Activated CD8-positive, alpha-beta memory T cell treated with anti-CD3 and anti-CD28 coated beads, Interleukin-2, amount 50 U/mL, for 1 hour (primary cell): Measurements from ENCODE around the gene ARL17B.
"Not testable (repeated sequence)": the region's sequence is repeated elsewhere in the genome, so short reads cannot be mapped to it uniquely, and the experiment has no call there.

ENCODE experiments used
- DNase-seq: peaks from one replicate; pipeline ENCODE4 v3.0.0-alpha.2; 2020; ENCODE audit errors: extremely low read depth

The ARL17B gene

GRCh38 chr17:46361755-46362154, at the start of gene ARL17B:
Gene ARL17B (minus strand): TSS chr17:46361766. CDS start chr17:46358397, 3,369 bp downstream.
- DNase-seq = not testable (repeated sequence)

- not testable (repeated sequence) for DNase-seq
Observed at GRCh38 chr17:46409864-46410263, 48.3 kb upstream of the ARL17B start.

GRCh38 chr17:46407155-46407554, 45.6 kb upstream of the ARL17B start:
- not testable (repeated sequence) for DNase-seq

DNA sequence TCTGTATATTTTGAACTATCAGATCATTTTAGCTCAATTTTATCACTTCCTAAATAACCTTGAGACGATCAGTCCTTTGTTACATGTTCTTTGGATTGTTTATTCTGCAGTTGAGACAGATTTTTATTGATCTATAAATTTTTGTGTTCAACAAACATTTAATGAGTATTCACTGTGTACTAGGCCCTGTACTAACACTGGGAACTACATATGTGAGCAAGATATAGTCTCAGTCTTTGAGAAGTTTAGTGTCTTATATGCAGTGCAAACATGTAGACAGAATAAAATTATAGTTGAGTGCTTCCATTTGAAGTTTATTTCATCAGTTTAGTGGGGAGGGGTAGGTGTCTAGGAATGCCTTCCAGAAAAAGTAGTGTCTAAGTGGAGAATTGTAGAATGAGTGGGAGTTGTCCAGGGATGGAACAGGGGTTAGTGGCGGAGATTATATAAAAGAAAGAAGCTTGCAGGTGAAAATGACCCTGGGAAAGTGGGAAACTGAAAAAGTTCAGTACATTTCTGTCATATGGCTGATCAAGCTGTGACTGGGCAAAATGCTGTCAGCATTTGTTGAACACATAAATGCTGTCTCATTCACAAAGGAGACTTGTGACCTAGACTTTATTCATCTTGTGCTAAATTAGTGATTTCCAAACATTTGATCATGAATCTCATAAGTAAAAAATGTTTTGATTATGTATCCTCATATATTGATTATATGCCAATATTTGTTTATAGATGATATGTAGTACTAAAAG, 39.6 kb upstream of the ARL17B start:
- DNase-seq = not testable (repeated sequence)

- DNase-seq = not testable (repeated sequence)
Observed at GRCh38 chr17:46400543-46400942, 39.0 kb upstream of the ARL17B start.

DNA sequence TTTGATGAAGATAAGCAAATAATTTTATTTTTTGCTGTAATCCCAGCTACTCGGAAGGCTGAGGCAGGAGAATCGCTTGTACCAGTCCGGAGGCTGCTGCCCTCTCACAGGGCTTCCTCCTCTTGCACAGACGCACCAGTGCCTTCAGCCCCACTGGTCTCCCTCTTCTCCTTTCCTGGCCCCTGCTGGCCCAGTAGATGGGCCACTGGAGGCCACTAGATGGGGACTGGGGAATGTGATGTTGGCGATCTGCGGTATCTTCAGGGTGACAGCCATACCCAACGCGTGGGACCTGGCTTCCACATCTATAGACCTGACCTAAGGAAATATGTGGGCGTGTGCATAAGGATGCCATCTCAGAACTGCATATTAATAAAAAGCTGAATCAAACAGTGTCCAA, 38.4 kb upstream of the ARL17B start:
- DNase-seq = not testable (repeated sequence)

DNA sequence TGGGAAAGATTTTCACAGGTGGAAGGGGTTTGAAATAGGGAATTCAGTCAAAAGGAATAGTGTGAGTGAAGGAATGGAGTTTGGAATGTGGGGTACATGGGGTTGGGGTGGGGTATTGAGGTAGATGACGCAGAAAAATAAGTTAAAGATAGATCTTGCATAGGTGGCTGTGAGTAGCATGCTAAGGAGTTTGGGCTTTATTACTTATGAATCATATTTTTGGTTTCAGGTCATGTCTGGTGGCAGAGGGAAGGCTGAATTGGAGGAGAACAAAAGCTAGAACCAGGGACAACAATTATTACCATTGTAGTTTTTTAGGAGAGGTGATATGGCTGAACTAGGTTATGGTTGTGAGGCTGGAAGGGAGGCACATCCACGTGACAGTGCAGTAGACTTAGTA, 34.7 kb upstream of the ARL17B start:
- not testable (repeated sequence) for DNase-seq

GRCh38 chr17:46393702-46394101, 32.1 kb upstream of the ARL17B start:
- DNase-seq = not testable (repeated sequence)

DNA sequence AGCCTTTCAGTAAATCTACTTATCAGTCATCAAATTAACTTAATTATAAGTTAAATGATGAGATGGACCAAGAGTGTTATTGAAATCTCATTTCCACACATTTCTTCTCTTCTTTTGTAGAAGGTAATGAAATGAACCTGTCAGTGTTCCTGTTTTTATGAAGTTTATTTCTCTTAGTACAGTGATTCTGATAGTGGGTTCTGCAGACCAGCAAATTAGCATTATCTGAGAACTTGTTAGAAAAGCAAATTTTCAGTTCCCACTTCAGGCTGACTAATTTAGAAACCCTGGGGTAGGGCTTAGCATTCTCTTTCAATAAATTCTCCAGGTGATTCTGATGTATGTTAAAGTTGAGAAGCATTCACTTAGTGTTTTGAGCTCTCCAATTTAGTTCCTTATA, 23.9 kb upstream of the ARL17B start:
- DNase-seq = not testable (repeated sequence)

DNA sequence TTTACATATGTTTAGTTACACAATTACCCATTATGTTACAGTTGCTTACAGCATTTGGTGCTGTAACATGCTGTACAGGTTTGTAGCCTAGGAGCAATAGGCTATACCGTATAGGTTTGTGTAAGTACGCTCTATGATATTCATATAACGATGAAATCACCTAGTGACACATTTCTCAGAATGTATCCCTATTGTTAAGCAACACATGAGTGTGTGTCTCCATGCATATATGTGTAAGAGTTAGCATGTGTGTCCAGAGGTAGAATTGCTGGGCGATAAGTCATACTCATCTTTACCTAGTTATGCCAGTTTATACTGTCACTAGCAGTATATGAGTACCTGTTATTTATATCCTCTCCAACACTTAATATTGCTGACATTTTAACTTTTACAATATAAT, 21.6 kb upstream of the ARL17B start:
- DNase-seq = not testable (repeated sequence)

GRCh38 chr17:46373418-46373817, 11.9 kb upstream of the ARL17B start:
- DNase-seq = not testable (repeated sequence)

GRCh38 chr17:46372236-46373229, 11.0 kb upstream of the ARL17B start:
- not testable (repeated sequence) for DNase-seq

GRCh38 chr17:46367520-46367919, 6.0 kb upstream of the ARL17B start:
- not testable (repeated sequence) for DNase-seq

DNA sequence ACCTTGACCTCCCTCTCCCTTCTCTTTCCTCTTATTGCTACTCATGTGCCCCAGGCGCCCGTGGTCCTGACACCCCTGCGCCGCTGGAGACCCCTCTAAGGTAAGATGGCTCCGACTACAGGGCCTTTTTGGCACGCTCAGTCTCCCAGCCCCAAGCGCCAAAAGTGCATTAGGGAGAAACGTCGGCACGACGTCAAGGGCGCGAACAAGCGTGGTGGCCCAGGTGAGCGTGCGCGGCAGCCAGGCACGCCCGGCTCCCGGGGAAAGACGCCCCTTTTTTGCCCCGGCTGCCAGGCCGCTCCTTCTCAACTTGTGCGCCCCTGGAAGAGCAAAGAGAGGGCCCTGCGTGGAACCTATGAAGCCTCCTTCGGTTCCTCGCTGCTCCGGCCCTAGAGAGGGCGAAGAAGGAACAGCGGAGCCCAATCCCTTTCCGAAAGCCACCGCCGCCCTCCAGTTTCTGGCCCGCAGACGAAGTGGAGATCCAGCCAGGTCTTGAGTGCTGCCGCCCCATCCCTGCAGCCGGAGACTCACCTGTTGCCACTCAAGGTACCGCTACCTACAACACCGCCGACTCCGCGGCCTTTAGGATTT, 326 bp downstream of the ARL17B start:
- DNase-seq = not testable (repeated sequence)

DNA sequence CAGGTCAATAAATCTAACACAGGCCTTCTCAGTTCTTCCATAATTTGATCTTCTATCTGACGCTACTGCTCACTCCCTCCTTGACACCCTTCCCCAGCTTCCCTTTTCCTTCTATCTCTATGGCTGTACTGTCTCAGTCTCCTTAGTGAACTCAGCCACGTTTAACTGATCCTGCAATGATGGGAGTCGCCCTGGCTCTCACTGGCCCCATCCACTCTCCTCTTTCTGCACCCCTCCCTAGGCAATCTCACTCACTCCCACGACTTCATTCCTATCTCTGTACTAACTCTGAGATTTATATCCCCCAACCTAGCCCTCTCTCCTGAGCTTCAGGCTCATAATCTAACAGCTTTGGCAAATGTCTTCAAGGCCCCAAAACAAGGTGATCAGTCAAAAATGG, 7.7 kb downstream of the ARL17B start:
- DNase-seq = not testable (repeated sequence)

- not testable (repeated sequence) for DNase-seq
Observed at GRCh38 chr17:46349060-46349459, 12.5 kb downstream of the ARL17B start.

DNA sequence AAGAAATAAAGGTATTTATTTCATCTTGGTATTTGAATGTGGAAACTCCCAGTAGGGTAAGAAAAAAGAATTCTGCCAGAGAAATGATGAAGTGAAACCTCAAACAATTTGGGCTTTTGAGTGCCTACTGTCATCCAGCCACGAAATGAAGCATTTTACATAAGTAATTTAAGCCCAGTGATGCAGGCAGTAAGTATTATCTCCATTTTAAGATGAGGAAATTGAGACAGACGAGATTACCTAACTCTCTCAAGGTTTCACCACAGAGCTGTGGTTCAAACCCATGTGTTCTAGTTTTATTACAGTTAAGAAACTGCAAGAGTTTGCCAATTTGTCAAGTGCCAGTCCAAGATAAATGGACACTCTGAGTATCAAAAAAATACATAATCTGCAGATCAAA, 13.2 kb downstream of the ARL17B start:
- not testable (repeated sequence) for DNase-seq

DNA sequence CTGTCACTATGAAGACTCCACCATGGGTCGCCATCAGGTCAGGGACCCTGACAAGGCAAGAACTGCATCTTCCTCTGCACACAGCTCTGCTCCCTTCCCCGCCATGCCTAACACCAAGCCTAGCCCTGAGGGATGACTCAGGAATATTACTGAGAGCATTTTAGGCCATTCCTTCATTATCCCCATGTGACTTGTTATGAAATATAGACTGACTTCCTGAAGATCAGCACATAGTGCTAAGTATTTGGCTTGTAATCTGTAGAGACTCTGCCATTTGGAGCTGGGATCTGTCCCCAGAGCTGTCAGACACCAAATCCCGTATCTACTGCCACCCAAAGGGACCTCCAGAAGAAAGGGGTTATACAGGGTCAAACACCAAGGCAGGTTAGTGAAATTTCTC, 19.4 kb downstream of the ARL17B start:
- not testable (repeated sequence) for DNase-seq

- not testable (repeated sequence) for DNase-seq
Observed at GRCh38 chr17:46341220-46341619, 20.3 kb downstream of the ARL17B start.

GRCh38 chr17:46294831-46295230, 66.7 kb downstream of the ARL17B start, which contains the start of gene LRRC37A:
Gene LRRC37A (plus strand): TSS chr17:46295131. CDS start chr17:46295134, 3 bp downstream.
- not testable (repeated sequence) for DNase-seq

GRCh38 chr17:46291618-46292017, 69.9 kb downstream of the ARL17B start:
- DNase-seq = not testable (repeated sequence)
